Esophagus squamous epithelium (tissue), 4 donors: ENCODE data around the gene KBTBD12.

Experiments used
- POLR2A ChIP-seq, 4 donors: fragments of 450-650 bp; IDR thresholded peaks; one replicate each; pipeline ENCODE4 v1.6.1; 2017; ENCODE audit warnings: antibody characterized with exemption in 4 of 4, mild to moderate bottlenecking in 4 of 4, moderate library complexity in 3 of 4
- TF ChIP-seq, protein P1 (sequence below), 6 experiments: fragments of 450-650 bp in 4 of 6; fragments of 200-600 bp in 2 of 6; sonication (generic) in 2 of 6; IDR thresholded peaks; one replicate each; pipeline ENCODE4 v1.5.1; 2016 to 2019; ENCODE audit warnings: antibody characterized with exemption in 6 of 6, mild to moderate bottlenecking in 4 of 6, moderate library complexity in 4 of 6

DNA sequence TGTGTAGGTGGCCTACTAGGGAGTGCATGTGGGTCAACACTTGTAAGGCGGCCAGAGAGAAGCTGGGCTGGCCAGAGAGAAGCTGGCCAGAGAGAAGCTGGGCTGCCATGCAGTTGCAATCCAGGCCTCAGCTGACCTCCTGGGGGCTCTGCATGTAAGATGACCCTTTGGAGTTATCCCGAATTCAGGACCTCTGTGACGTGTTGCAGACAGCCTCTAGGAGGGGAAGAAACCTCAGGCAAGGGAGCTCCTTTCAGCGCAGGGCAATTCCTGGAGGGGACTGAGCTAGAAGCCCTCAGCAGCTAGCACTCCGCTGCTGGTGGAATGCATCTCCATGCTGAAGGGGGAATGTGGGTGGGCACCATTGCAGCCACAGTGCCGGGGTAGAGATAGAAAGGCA is 15.8 kb upstream of the KBTBD12 start:
- TF ChIP-seq POLR2A (IDR thresholded peaks at IDR 0.05) = no peak
- TF ChIP-seq, protein P1, sequence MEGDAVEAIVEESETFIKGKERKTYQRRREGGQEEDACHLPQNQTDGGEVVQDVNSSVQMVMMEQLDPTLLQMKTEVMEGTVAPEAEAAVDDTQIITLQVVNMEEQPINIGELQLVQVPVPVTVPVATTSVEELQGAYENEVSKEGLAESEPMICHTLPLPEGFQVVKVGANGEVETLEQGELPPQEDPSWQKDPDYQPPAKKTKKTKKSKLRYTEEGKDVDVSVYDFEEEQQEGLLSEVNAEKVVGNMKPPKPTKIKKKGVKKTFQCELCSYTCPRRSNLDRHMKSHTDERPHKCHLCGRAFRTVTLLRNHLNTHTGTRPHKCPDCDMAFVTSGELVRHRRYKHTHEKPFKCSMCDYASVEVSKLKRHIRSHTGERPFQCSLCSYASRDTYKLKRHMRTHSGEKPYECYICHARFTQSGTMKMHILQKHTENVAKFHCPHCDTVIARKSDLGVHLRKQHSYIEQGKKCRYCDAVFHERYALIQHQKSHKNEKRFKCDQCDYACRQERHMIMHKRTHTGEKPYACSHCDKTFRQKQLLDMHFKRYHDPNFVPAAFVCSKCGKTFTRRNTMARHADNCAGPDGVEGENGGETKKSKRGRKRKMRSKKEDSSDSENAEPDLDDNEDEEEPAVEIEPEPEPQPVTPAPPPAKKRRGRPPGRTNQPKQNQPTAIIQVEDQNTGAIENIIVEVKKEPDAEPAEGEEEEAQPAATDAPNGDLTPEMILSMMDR (IDR thresholded peaks at IDR 0.05) = no peak
